HEK293 (cell line): ENCODE data around the gene TTC22.

Experiments used
- BCL11A ChIP-seq: fragments of 450-650 bp; formaldehyde crosslinking; IDR thresholded peaks from 2 replicates; pipeline ENCODE4 v1.5.1; 2016; ENCODE audit warnings: low read depth, missing biosample characterization, missing genetic modification characterization
- CTCF ChIP-seq: fragments of 450-650 bp; formaldehyde crosslinking; IDR thresholded peaks from 2 replicates; pipeline ENCODE4 v1.5.1; 2016; ENCODE audit warnings: missing biosample characterization, missing genetic modification characterization
- ZNF121 ChIP-seq: fragments of 450-650 bp; formaldehyde crosslinking; IDR thresholded peaks from 2 replicates; pipeline ENCODE4 v1.5.1; 2016; ENCODE audit warnings: missing biosample characterization, missing genetic modification characterization
- ZNF629 ChIP-seq: fragments of 450-650 bp; formaldehyde crosslinking; IDR thresholded peaks from 2 replicates; pipeline ENCODE4 v1.5.1; 2017; ENCODE audit warnings: missing biosample characterization, missing genetic modification characterization
- ZNF76 ChIP-seq: fragments of 450-650 bp; formaldehyde crosslinking; IDR thresholded peaks from 2 replicates; pipeline ENCODE4; 2016; ENCODE audit warnings: low read depth, missing biosample characterization, missing genetic modification characterization, borderline replicate concordance
- TF ChIP-seq, protein P1 (sequence below): fragments of 450-650 bp; formaldehyde crosslinking; IDR thresholded peaks from 2 replicates; pipeline ENCODE4 v1.5.1; 2017; ENCODE audit warnings: missing biosample characterization, missing genetic modification characterization
- TF ChIP-seq, protein P2 (sequence below): fragments of 450-650 bp; formaldehyde crosslinking; IDR thresholded peaks from 2 replicates; pipeline ENCODE4 v1.5.1; 2016; ENCODE audit warnings: missing biosample characterization, missing genetic modification characterization

- TF ChIP-seq, protein P1, sequence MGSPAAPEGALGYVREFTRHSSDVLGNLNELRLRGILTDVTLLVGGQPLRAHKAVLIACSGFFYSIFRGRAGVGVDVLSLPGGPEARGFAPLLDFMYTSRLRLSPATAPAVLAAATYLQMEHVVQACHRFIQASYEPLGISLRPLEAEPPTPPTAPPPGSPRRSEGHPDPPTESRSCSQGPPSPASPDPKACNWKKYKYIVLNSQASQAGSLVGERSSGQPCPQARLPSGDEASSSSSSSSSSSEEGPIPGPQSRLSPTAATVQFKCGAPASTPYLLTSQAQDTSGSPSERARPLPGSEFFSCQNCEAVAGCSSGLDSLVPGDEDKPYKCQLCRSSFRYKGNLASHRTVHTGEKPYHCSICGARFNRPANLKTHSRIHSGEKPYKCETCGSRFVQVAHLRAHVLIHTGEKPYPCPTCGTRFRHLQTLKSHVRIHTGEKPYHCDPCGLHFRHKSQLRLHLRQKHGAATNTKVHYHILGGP: no peak
- TF ChIP-seq CTCF (tag by site-specific recombination) (no peak), ZNF76 (no peak), ZNF121 (tag by site-specific recombination) (no peak), ZNF629 (tag by site-specific recombination) (no peak), BCL11A (tag by site-specific recombination) (no peak)
- TF ChIP-seq, protein P2, sequence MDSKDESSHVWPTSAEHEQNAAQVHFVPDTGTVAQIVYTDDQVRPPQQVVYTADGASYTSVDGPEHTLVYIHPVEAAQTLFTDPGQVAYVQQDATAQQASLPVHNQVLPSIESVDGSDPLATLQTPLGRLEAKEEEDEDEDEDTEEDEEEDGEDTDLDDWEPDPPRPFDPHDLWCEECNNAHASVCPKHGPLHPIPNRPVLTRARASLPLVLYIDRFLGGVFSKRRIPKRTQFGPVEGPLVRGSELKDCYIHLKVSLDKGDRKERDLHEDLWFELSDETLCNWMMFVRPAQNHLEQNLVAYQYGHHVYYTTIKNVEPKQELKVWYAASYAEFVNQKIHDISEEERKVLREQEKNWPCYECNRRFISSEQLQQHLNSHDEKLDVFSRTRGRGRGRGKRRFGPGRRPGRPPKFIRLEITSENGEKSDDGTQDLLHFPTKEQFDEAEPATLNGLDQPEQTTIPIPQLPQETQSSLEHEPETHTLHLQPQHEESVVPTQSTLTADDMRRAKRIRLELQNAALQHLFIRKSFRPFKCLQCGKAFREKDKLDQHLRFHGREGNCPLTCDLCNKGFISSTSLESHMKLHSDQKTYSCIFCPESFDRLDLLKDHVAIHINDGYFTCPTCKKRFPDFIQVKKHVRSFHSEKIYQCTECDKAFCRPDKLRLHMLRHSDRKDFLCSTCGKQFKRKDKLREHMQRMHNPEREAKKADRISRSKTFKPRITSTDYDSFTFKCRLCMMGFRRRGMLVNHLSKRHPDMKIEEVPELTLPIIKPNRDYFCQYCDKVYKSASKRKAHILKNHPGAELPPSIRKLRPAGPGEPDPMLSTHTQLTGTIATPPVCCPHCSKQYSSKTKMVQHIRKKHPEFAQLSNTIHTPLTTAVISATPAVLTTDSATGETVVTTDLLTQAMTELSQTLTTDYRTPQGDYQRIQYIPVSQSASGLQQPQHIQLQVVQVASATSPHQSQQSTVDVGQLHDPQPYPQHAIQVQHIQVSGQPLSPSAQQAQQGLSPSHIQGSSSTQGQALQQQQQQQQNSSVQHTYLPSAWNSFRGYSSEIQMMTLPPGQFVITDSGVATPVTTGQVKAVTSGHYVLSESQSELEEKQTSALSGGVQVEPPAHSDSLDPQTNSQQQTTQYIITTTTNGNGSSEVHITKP (tag by site-specific recombination): no peak
Observed at GRCh38 chr1:54819733-54820132, 18.6 kb upstream of the TTC22 start.
